ENCODE data around the gene GRIP1. TPM values are rescaled to one million over a fixed set of nuclear protein-coding genes. Genes with fewer than 3 reads are reported as not detected.

The GRIP1 gene
- total and polyA plus RNA-seq, 2 experiments from 2014 or later, result 7.7 TPM

DNA sequence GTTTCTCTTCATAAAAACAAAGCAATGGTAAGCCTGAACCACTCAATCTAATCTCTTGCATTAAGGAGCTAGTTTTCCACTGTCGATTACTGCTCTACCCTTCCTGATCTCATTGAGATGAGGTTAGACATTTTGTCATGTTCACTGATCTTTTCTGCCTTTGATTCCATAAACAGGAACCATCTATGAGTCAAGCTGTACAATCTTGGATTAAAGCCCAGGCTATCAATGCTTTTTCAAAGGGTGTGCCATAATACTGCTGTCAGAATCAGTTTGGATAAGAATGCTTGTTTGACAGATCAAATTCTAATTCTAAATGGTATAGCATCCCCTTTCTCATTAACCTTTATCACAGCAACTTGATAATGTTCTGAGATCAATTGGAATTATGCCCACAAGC is 16.1 kb downstream of the GRIP1 start:
- 43% methylated on average over 1 of the region's 1 CpG for WGBS (ENCODE audit: low lambda C conversion rate, missing lambda C conversion rate)
- Histone ChIP-seq H3K27ac (no peak overlapping the region), H3K9me3 (ENCODE audit: low read depth) (no peaks in the 10 kb centered on the region), H3K9me2 (replicated peaks; ENCODE audit: insufficient read depth) (no peaks in the 10 kb centered on the region), H2AFZ (no peak overlapping the region), H3K36me3 (replicated peaks; ENCODE audit: insufficient read depth, low read depth) (no peaks in the 10 kb centered on the region), H3K27me3 (no peaks in the 10 kb centered on the region), H3K4me2 (no peak overlapping the region), H3K4me3 (no peak overlapping the region), H4K20me1 (ENCODE audit: insufficient read depth, poor library complexity, severe bottlenecking) (no peaks in the 10 kb centered on the region), H3K79me2 (no peaks in the 10 kb centered on the region), H3K4me1 (ENCODE audit: insufficient read depth) (no peaks in the 10 kb centered on the region)
- TF ChIP-seq, protein P1, sequence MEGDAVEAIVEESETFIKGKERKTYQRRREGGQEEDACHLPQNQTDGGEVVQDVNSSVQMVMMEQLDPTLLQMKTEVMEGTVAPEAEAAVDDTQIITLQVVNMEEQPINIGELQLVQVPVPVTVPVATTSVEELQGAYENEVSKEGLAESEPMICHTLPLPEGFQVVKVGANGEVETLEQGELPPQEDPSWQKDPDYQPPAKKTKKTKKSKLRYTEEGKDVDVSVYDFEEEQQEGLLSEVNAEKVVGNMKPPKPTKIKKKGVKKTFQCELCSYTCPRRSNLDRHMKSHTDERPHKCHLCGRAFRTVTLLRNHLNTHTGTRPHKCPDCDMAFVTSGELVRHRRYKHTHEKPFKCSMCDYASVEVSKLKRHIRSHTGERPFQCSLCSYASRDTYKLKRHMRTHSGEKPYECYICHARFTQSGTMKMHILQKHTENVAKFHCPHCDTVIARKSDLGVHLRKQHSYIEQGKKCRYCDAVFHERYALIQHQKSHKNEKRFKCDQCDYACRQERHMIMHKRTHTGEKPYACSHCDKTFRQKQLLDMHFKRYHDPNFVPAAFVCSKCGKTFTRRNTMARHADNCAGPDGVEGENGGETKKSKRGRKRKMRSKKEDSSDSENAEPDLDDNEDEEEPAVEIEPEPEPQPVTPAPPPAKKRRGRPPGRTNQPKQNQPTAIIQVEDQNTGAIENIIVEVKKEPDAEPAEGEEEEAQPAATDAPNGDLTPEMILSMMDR (IDR thresholded peaks at IDR 0.05; ENCODE audit: poor library complexity), result no peak
- TF ChIP-seq EZH2 (IDR thresholded peaks at IDR 0.05; ENCODE audit: borderline replicate concordance), result no peak
- no peak for TF ChIP-seq EZH2phosphoT487 (IDR thresholded peaks at IDR 0.05; ENCODE audit: low read depth, severe bottlenecking, unreplicated experiment)
- no peak for DNase-seq (ENCODE audit: low spot score)

DNA sequence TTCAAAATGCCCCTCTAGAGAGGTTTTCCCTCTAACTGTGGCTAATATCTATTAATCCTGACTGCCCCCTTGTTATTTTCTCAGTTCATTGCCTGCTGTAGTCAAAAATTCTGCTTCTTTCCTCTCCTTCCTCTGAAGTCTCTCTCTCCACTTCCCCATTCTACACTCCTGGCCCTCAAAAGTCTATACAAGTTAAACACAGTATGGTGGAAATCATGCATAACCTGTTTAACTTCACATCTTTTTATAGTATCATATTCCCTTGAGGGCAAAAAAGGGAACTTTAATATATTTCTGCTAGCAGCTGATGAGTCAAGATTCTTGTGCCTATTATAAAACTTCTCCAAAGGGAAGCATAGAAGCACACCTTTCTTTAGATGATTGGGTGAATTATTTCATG is 16.7 kb downstream of the GRIP1 start:
- H3K79me2 ChIP-seq, result no peaks in the 10 kb centered on the region
- no peaks in the 10 kb centered on the region for H3K4me1 ChIP-seq (ENCODE audit: insufficient read depth)
- no peak overlapping the region for H3K4me2 ChIP-seq
- no peak overlapping the region for H3K4me3 ChIP-seq
- no peaks in the 10 kb centered on the region for H4K20me1 ChIP-seq (ENCODE audit: insufficient read depth, poor library complexity, severe bottlenecking)
- H3K9me2 ChIP-seq (replicated peaks; ENCODE audit: insufficient read depth), result no peaks in the 10 kb centered on the region
- no peak for DNase-seq (ENCODE audit: low spot score)
- TF ChIP-seq, protein P1 (IDR thresholded peaks at IDR 0.05; ENCODE audit: poor library complexity), result no peak
- TF ChIP-seq EZH2 (IDR thresholded peaks at IDR 0.05; ENCODE audit: borderline replicate concordance) (no peak), EZH2phosphoT487 (IDR thresholded peaks at IDR 0.05; ENCODE audit: low read depth, severe bottlenecking, unreplicated experiment) (no peak)
- no peaks in the 10 kb centered on the region for H3K9me3 ChIP-seq (ENCODE audit: low read depth)
- H3K27ac ChIP-seq, result no peak overlapping the region
- H3K36me3 ChIP-seq (replicated peaks; ENCODE audit: insufficient read depth, low read depth), result no peaks in the 10 kb centered on the region
- H2AFZ ChIP-seq, result no peak overlapping the region
- H3K27me3 ChIP-seq, result no peaks in the 10 kb centered on the region

DNA sequence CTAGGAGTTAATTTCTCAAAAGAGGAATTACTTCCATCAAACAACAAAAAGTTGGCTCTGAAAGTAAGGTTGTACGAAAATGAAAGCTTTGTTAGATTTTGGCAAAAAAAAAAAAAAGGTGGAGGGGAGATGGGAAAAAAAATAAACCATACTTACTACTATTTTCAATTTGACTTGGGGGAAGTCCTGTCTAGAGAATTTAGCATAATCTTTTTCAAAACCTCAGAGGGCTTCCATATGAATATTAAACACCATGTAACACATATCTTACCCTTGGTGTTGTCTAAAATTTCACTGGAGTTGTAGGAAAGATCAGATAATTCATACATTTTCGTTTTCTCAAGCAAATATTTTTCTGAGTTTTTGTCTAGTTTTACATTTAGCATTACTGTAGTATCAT is 17.5 kb downstream of the GRIP1 start:
- H3K9me2 ChIP-seq (replicated peaks; ENCODE audit: insufficient read depth), result no peaks in the 10 kb centered on the region
- H3K27me3 ChIP-seq, result no peaks in the 10 kb centered on the region
- no peak for DNase-seq (ENCODE audit: low spot score)
- no peak for TF ChIP-seq EZH2 (IDR thresholded peaks at IDR 0.05; ENCODE audit: borderline replicate concordance)
- no peak for TF ChIP-seq EZH2phosphoT487 (IDR thresholded peaks at IDR 0.05; ENCODE audit: low read depth, severe bottlenecking, unreplicated experiment)
- TF ChIP-seq, protein P1 (IDR thresholded peaks at IDR 0.05; ENCODE audit: poor library complexity), result no peak
- no peaks in the 10 kb centered on the region for H3K36me3 ChIP-seq (replicated peaks; ENCODE audit: insufficient read depth, low read depth)
- H3K27ac ChIP-seq, result no peak overlapping the region
- H3K79me2 ChIP-seq, result no peaks in the 10 kb centered on the region
- no peak overlapping the region for H3K4me2 ChIP-seq
- WGBS (ENCODE audit: low lambda C conversion rate, missing lambda C conversion rate), result 83% methylated on average over 2 of the region's 2 CpGs
- H2AFZ ChIP-seq, result no peak overlapping the region
- no peaks in the 10 kb centered on the region for H3K9me3 ChIP-seq (ENCODE audit: low read depth)
- no peaks in the 10 kb centered on the region for H3K4me1 ChIP-seq (ENCODE audit: insufficient read depth)
- no peaks in the 10 kb centered on the region for H4K20me1 ChIP-seq (ENCODE audit: insufficient read depth, poor library complexity, severe bottlenecking)
- H3K4me3 ChIP-seq, result no peak overlapping the region

DNA sequence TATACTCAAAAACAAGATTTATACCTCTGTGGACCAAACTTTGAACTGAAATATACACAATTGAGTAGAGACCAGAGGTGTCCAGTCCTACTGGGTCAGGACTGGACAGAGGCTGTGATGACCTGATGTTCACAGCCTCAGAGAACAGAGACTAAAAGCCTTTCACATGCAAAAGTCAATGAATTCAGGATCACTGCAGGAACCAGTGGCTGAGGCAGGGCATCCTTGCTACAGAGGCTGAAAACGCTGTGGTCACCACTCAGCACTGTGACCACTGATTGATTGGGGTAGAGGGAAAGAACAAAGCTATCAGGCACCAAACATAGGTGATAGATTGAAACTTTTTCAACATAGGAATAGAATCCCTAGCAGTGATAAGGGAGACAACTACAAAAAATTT is 25.1 kb downstream of the GRIP1 start:
- no peak for TF ChIP-seq EZH2 (IDR thresholded peaks at IDR 0.05; ENCODE audit: borderline replicate concordance)
- TF ChIP-seq EZH2phosphoT487 (IDR thresholded peaks at IDR 0.05; ENCODE audit: low read depth, severe bottlenecking, unreplicated experiment), result no peak
- TF ChIP-seq, protein P1 (IDR thresholded peaks at IDR 0.05; ENCODE audit: poor library complexity), result no peak
- Histone ChIP-seq H3K4me3 (no peak overlapping the region), H3K36me3 (replicated peaks; ENCODE audit: insufficient read depth, low read depth) (no peaks in the 10 kb centered on the region), H4K20me1 (ENCODE audit: insufficient read depth, poor library complexity, severe bottlenecking) (no peaks in the 10 kb centered on the region), H3K27ac (no peak overlapping the region), H3K9me2 (replicated peaks; ENCODE audit: insufficient read depth) (no peaks in the 10 kb centered on the region), H3K27me3 (no peaks in the 10 kb centered on the region), H3K9me3 (ENCODE audit: low read depth) (no peaks in the 10 kb centered on the region), H3K4me2 (no peak overlapping the region), H3K79me2 (no peaks in the 10 kb centered on the region), H2AFZ (no peak overlapping the region), H3K4me1 (ENCODE audit: insufficient read depth) (no peaks in the 10 kb centered on the region)
- WGBS (ENCODE audit: low lambda C conversion rate, missing lambda C conversion rate), result 48% methylated on average over 1 of the region's 1 CpG
- no peak for DNase-seq (ENCODE audit: low spot score)

Measured in hepatocyte (in vitro differentiated cells).